Kidney epithelial cell (primary cell): ENCODE results near the gene PLXNA4. TPM values are rescaled to one million over a fixed set of nuclear protein-coding genes. Genes with fewer than 3 reads are reported as not detected.

ENCODE experiments used
- DNase-seq: peaks from one replicate; pipeline ENCODE4 v3.0.0-alpha.2; 2010; ENCODE audit warnings: low read depth
- H3K27me3 ChIP-seq: 2 replicates; pipeline ENCODE4 v1.6.0; 2011; ENCODE audit warnings: low read length; ENCODE audit not compliant: control insufficient read depth, insufficient read depth
- H3K36me3 ChIP-seq: 2 replicates; pipeline ENCODE4 v1.5.1; 2011; ENCODE audit warnings: low read length; ENCODE audit not compliant: control insufficient read depth, insufficient read depth
- H3K4me3 ChIP-seq: 2 replicates; pipeline ENCODE4 v1.5.1; 2011; ENCODE audit warnings: low read depth, mild to moderate bottlenecking, control low read depth, low read length
- total RNA-seq: library from RNA; depleted of rRNA; stranded (reverse); fragments of >200 nt; gene quantifications from 2 replicates; pipeline ENCODE4 v1.2.3, GENCODE V29; 2015
- TF ChIP-seq, protein P1 (sequence below): IDR thresholded peaks from 2 replicates; pipeline ENCODE4 v1.5.1; 2011; ENCODE audit warnings: mild to moderate bottlenecking, moderate library complexity, low read length, control low read depth, inconsistent platforms; ENCODE audit not compliant: insufficient read depth, poor library complexity, severe bottlenecking

The PLXNA4 gene
- total RNA-seq, 1 donor from 2014 or later: 5.9 TPM

DNA sequence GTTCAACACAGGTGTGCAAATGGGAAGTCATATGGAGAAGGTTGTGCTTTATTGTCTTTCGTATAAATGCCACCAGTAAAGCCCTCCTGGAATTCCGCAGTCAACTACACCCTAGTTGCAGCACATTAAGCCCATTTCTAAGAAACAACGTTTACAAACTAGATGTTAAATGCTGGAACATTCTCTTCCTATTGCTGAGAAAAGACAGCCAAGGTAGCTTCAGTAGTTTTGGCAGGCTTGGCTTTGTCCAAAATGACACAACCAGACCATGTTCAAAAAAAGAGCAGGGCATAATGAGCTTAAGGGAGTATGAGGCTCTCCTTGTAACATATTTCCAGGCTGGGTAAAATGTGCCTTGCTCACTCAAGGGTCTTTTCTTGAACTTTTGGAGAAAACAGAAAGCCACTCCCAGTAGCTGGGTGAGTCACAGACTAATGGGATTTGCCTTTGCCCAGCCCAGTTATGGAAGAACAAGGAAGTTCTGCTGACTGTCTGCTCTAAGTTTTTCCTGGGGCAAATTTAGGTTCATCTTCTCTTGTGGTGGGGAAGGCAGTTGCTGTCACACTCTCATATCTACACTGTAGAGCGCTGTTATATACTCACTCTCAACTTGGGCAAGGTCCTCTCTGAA, 238.7 kb downstream of the PLXNA4 start:
- no peaks in the 10 kb centered on the region for H3K36me3 ChIP-seq
- DNase-seq: no peak
- TF ChIP-seq, protein P1, sequence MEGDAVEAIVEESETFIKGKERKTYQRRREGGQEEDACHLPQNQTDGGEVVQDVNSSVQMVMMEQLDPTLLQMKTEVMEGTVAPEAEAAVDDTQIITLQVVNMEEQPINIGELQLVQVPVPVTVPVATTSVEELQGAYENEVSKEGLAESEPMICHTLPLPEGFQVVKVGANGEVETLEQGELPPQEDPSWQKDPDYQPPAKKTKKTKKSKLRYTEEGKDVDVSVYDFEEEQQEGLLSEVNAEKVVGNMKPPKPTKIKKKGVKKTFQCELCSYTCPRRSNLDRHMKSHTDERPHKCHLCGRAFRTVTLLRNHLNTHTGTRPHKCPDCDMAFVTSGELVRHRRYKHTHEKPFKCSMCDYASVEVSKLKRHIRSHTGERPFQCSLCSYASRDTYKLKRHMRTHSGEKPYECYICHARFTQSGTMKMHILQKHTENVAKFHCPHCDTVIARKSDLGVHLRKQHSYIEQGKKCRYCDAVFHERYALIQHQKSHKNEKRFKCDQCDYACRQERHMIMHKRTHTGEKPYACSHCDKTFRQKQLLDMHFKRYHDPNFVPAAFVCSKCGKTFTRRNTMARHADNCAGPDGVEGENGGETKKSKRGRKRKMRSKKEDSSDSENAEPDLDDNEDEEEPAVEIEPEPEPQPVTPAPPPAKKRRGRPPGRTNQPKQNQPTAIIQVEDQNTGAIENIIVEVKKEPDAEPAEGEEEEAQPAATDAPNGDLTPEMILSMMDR: no peak
- H3K27me3 ChIP-seq: no peaks in the 10 kb centered on the region
- no peak overlapping the region for H3K4me3 ChIP-seq

DNA sequence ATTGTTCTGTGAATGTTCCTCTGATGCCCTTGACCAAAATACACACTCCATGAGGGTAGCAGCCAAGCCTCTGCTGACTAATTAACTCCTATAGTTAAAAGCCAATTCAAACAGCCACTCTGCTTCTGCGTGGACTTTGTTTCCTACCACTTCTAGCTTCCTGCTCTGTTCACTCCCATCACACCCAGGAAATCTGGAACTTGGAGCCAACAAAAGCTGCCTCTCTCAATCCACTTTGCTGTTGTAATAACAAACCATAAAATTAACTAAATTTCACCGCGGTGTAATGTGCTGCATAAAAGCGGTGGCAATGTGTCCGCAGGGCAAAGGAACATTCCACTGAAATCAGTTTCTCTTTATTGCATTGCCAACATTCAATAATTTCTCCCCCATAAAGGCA, 239.5 kb downstream of the PLXNA4 start:
- Histone ChIP-seq H3K4me3 (no peak overlapping the region), H3K27me3 (no peaks in the 10 kb centered on the region), H3K36me3 (no peaks in the 10 kb centered on the region)
- no peak for DNase-seq
- TF ChIP-seq, protein P1: no peak

DNA sequence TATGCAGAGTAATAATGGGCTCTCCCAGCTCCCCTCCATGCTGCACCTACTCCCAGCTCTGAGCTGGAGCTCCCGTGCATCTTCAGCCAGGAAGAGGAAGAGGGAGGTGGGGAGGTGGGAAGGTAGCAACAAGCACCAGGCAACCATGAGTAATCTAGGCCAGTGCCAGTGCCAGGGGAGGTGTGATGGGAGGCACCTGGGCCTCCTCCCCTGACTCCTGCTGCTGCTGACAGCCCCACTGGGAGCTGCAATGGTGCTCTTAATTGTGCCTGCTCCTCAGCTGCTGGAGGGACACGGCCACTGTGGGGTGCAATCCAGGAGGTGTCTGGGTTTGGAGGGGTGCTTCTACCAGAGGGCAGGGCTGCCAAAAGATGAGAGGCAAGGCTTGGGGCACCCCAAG, 243.0 kb downstream of the PLXNA4 start:
- H3K36me3 ChIP-seq: no peaks in the 10 kb centered on the region
- no peaks in the 10 kb centered on the region for H3K27me3 ChIP-seq
- DNase-seq: no peak
- TF ChIP-seq, protein P1: no peak
- H3K4me3 ChIP-seq: no peak overlapping the region

DNA sequence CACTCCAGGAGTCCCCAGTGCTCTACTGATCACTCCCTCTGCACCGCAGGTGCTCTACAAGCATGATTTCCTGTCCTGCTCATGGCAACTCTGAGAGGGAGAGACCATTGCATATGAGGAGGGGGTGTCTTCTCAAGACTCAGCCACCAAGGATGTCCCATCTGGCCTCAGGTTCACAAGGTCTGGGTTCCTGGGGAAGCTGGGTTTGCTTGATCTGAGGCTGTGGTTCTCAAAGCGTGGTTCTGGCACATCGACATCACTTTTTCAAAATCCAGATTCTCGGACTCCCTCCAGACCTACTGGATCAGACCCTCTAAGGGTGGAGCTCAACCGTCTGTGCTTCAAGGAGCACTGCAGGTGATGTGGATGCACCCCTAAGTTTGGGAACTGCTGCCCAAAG, 247.5 kb downstream of the PLXNA4 start:
- TF ChIP-seq, protein P1: no peak
- H3K27me3 ChIP-seq: no peaks in the 10 kb centered on the region
- H3K4me3 ChIP-seq: no peak overlapping the region
- DNase-seq: no peak
- H3K36me3 ChIP-seq: no peaks in the 10 kb centered on the region

DNA sequence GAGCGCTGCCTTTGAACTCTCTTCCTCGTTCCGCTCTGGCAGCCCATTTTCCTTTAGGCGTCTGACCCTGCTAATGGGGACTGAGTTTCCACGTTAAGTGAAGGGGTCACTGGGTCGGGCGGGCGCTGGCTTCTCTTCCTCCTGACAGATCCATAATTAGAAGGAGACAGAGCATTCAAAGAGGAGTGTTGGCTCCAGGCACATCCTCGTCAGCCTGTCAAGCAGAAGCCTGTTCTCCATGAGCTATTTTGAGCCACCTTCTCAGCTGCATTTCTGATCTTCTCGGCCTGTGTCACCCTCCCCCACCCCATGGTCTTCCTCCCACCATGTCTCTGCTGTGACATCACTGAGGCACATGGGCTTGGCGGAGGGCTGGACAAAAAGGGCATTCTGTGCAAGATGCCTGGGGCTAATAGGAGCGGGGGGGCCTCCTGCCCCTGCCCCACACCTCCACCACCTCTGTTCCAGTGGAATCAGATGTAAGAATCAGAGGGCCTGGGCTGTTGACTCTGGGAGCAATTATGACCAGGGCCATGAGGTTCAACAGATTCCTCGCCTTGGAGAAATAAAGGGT, 248.1 kb downstream of the PLXNA4 start:
- Histone ChIP-seq H3K4me3 (no peak overlapping the region), H3K36me3 (no peaks in the 10 kb centered on the region), H3K27me3 (no peaks in the 10 kb centered on the region)
- DNase-seq: no peak
- TF ChIP-seq, protein P1: no peak
